HG03280 (cell line): ENCODE results near the gene MTA1.

Source experiments
- ATAC-seq: cut with Tn5 transposase; IDR thresholded peaks from one replicate; pipeline ENCODE4 v1.9.1; 2021; ENCODE audit warnings: mild to moderate bottlenecking, moderate library complexity; ENCODE audit not compliant: unreplicated experiment

MTA1 gene

DNA sequence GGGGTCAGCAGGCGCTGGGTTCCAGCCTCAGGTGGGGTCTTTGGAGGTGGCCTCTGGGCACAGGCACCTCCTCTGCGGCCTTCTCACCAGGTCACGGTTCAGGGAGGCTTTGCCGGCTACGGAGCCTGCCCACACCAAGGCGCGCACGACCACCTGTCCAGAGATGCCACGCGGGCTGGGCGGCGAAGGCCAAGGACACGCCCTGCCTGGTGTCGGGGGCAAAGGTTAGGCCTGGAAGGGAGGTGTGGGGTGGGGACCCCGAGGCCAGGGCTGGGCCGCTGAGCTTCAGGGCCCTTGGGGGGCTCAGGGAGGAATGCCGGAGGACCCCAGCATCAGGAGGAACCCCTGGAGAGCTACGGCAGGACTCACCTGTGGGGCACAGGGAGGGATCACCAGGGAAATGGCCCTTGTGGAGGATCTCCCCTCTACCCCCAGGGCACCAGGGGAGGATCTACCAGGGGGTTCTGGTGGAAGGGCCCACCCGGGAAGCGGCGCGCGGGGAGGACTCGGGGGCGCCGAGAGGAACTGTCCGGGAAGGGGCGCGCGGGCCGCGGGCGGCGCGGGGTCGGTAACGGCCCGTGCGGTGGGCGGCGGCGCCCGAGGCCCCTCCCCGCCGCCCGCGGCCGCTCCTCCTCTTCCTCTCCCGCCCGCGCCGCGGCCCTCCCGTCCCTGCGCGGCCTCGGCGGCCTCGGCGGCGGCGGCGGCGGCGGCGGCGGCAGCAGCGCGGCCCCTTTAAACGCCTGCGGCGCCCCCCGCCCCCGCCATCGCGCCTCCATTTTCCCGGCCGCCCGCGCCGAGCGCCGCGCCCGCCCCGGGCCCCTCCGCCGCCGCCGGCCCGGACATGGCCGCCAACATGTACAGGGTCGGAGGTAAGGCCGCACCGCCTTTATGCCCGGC lies at the start of gene MTA1:
MTA1 (plus strand) TSS at position 633 of the 897 bp plus-strand sequence; CDS start at position 842, 209 bp downstream.
- no peak for ATAC-seq

DNA sequence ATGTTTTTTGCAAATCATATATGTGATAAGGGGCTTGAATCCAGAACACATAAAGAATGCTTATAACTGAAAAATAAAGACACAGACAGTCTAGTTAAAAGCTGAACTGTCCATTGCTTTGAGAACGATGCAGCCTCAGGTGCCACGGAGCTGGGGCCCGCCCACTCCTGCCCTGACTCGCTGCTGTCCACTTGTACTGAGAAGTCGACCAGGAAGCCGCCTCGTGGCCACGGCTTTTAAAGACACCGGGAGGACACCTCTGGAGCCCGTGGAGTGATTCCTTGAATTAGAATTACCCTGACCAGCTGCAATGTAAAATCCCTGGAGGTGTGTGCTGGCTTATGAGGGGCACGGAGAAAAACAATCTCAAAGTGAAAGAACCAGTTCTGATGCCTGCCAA lies 45.2 kb upstream of the MTA1 start:
- ATAC-seq = no peak

DNA sequence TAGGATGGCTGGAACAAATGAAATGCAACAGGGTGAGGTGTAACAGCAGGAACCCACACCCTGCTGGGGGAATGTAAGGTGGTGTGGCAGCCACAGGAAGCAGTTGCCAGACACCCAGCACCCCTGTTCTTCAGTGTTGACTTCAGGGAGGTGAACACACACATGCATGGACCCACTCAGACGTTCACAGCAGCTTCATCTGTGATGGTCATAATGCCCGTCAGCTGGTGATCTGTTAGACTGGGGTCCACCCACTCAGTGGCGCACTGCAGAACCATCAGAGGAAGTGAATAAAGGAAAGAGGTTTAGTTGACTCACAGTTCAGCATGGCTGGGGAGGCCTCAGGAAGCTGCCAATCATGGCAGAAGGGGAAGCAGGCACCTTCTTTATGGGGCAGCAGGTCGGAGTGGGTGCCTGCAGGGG lies 44.0 kb upstream of the MTA1 start:
- ATAC-seq = no peak

DNA sequence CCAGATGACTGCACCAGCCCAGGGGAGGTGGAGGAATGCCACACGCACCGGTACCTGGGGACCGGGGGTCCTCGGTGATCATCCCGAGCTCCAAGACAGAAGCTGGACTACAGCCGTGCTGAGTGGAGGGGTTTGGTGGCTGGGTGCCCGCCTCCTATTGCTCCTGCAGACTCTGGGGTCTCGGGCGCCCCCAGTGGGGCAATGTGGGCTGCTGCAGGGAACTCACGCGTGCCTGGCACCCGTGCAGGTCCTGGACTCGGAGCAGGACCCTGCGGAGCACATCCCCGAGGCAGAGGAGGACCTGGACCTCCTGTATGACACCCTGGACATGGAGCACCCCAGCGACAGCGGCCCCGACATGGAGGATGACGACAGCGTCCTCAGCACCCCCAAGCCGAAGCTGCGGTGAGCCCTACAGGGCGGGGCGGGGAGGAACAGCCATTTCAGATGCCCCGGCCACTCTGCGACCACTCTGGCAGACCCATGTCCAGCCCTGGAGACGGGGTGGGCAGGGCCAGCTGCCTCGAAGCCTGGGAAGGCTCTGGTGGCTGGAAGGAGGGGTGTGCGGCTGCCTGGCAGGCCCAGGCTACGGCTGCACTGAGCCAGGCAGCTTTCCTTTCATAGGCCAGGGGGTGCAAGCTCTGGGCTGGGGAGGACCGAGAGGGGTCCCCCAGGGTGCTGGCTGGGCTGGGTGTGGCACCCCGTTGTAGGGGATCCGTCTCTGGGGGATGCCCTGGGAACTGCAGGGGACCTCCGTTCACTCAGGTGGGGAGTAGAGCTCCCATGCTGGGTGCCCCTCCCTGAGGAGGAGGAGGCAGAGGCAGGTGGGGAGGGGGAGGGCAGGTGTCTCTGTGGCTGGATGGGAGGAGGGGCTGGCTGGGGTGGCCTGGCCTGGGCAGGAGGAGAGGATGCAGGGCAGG lies 42.8 kb upstream of the MTA1 start:
- ATAC-seq = no peak

DNA sequence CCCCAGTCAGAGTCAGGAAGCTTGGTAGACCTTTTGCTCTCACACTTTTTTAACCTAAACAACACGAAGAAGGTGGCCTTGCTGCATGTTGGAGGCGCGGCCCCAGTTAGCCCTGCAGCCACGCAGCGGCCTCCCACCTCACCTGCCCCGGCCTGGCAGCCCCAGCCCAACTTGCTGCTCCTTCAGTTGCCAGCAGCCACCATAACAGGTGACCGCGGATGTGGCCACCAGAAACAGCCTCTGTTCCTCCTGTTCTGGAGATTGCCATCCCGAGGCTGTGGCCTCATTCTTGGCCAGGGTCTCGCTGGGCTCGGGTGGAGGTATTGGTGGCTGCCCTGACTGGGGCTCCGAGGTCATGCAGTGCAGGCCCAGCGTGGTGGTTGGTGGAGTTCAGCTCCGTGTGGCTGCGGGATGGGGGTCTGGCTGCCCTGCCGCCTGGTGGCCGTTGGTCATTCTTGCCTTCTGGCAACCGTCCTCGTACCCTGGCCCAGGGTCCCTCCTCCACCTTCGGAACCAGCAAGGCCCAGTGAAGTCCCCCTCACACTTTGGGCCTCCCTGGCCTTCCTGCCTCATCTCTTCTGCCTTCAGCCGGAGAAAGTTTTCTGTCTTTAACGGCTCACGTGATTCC lies 42.0 kb upstream of the MTA1 start:
- ATAC-seq = no peak

DNA sequence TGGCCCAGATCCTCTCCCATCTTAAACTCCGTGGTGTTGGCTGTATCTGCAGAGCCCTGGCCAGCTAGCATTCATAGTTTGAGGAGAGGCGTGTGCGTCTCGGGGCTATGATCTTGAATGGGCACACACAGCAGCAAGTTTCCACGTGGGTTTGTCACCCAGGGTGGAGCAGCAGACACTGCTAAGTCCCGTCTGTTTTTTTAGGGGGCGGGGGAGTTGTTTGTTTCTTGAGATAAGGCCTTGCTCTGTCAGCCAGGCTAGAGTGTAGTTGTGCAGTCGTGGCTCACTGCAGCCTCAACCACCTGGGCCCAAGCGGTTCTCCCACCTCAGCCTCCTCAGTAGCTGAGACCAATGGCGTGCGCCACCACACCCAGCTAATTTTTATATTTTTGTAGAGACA lies 41.4 kb upstream of the MTA1 start:
- ATAC-seq = no peak

DNA sequence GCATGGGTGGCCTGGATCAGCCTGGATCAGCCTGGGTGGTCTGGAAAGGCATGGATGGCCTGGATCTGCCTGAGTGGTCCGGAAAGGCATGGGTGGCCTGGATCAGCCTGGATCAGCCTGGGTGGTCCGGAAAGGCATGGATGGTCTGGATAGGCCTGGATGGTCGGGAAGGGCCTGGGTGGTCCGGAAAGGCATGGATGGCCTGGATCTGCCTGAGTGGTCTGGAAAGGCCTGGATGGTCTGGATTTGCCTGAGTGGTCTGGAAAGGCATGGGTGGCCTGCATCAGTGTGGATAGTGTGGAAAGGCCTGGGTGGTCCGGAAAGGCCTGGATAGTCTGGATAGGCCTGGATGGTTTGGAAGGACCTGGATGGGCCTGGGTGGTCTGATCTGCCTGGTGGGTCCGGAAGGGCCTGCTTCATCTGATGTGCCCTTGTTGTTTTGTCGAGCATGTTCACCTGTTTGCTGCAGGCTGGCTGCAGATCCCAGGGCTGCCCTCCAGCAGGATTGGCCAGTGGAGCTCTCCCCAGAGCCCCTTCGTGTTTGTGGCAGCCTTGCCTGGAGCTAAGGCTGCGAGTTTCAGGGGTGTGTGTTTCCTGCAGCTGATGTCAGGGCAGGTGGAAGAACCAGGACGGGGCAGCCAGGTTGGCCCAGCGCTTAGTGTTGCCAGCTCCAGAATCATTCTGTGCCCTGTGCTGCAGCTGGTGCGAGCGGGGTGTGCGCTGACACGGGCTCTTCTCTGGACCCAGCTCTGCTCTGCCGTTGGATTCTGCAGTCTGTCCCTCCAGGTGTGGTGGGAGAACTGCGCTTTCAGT lies 40.5 kb upstream of the MTA1 start:
- ATAC-seq = no peak

DNA sequence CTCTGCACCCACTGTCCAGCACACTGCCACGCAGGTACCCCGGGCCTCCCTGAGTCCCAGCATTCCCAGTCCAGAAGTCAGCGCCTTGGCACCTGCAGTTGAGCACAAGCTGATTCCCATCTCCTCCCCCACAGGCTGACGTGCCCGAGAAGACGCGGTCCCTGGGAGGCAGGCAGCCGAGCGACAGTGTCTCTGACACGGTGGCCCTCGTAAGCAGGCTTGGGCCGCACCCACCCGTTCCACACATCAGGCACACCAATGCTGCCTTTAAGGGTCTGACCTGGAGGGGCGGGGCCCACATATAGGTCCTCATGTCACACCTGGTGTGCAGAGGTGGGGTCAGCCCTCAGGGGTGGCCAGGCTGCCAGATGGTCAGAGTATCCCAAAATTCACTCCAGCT lies 39.7 kb upstream of the MTA1 start:
- no peak for ATAC-seq

DNA sequence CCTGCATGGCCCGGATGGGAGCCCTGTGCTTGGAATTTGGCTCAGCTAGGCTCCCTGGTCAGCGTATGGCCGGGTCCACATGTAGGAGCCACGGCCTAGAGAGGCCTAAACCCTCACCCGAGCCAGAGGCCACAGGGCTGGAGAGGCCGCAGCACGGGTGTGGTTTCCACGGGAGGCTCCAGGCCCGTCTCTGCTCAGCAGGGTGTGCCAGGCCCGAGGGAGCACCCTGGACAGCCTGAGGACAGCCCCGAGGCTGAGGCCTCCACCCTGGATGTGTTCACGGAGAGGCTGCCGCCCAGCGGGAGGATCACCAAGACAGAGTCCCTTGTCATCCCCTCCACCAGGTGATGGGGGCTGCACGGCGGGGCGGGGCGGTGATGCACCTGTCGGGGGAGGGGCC lies 38.9 kb upstream of the MTA1 start:
- ATAC-seq = no peak

DNA sequence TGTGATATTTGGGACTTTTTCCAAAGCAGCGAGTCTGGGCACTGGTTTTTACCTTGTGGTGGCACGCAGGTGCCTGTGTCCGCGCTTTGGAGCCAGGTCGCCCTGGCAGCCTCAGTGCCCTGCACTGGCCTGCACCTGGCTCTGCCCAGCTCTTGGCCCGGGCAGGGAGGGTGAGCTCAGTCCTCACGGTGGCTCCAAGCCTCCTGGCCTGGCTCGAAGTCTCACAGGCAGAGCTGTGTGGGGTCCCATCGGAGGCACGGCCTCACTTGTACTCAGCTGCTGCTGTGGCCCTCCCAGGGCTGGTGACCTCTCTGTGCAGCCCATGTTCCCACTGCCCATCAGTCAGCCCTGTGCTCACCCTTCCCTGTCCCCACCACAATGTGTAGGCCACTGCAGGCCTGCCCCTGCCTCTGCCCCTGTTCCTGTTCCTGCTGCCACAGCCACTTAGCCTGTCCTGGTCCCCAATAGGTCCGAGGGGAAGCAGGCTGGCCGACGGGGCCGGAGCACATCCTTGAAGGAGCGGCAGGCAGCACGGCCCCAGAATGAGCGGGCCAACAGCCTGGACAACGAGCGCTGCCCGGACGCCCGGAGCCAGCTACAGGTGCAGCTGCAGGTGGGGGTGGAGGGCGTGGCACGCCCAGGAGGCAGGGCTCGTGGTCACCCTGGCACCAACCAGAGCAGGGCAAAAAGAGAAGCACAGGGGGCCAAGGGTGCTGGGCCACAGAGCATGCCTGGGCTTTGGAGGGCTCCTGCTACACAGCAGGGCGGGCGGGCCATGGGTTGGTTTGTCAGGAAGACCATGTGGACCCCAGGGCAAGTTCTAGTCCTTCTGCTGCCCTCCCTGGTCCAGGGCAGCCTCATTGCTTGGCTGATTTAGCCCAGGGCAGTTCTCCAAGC lies 37.9 kb upstream of the MTA1 start:
- ATAC-seq = no peak

DNA sequence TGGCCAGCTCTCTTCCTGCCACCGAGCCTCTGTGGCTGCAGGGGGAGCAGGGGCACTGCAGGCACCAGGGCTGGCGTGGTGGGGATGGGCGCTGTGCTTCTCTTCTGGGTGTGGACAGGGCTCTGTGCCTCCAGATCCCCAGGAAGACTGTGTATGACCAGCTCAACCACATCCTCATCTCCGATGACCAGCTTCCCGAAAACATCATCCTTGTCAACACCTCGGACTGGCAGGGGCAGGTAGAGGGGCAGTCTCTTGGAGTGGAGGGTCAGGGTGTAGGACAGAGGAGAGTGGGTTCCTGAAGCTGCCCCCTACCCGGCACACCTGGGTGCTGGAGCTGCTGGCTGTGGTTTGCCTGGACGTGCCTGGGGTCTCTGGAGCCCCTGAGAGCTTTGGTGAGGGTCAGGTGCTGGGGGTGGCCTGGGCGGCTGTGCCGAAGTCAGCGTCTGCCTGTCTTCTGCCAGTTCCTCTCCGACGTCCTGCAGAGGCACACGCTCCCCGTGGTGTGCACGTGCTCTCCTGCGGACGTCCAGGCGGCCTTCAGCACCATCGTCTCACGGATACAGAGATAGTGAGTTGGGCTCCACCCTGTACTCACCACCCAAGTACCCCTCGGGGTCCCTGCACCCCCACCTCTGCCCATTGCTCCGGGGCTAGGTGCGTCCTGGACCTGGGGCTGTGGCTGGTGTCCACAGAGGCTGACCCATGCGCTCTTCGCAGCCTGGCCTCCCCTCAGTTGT lies 37.1 kb upstream of the MTA1 start:
- ATAC-seq = no peak

DNA sequence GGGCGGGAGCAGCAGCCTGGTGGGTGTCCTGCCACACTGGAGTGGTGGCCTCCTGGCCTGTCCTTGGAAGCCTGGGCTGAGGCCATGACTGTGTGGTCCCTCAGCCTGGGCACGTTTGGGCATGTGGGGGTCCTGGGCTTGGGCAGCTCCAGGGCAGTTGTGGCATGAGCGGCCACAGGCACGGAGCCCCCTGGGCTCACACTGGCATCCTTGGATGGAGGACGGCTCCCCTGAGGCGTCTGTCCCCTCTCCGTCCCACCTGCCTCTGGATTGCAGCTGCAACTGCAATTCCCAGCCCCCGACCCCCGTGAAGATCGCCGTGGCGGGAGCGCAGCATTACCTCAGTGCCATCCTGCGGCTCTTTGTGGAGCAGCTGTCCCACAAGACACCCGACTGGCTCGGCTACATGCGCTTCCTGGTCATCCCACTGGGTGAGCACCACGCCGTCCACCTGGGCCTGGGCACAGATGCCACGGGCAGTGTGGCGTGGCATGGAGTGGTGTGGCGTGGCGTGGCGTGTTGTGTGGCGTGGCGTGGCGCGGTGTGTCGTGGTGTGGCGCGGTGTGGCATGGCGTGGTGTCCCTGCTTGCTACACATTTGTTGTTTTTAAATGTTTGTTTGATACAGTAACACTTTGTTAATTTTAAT lies 36.4 kb upstream of the MTA1 start:
- no peak for ATAC-seq

DNA sequence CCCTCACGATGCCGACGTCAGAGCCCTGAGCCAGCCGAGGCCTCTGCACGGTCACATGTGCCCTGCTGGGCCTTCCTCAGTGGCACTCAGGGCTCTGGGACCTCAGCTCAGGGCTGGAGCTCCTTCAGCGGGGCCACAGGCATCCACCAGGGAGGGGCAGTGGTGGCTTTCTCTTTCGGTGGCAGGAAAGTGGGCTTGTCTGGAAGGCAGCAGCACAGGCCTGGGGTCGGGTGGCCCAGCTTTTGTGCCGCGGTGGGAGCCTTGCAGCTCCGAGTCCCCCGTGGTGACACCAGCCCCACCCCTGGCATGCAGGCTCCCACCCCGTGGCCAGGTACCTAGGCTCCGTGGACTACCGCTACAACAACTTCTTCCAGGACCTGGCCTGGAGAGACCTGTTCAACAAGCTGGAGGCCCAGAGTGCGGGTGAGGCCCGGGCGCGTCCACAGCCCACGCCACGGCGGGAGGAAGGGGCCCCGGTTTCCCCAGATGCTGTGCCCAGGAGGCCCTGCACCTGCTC lies 35.5 kb upstream of the MTA1 start:
- ATAC-seq = no peak

DNA sequence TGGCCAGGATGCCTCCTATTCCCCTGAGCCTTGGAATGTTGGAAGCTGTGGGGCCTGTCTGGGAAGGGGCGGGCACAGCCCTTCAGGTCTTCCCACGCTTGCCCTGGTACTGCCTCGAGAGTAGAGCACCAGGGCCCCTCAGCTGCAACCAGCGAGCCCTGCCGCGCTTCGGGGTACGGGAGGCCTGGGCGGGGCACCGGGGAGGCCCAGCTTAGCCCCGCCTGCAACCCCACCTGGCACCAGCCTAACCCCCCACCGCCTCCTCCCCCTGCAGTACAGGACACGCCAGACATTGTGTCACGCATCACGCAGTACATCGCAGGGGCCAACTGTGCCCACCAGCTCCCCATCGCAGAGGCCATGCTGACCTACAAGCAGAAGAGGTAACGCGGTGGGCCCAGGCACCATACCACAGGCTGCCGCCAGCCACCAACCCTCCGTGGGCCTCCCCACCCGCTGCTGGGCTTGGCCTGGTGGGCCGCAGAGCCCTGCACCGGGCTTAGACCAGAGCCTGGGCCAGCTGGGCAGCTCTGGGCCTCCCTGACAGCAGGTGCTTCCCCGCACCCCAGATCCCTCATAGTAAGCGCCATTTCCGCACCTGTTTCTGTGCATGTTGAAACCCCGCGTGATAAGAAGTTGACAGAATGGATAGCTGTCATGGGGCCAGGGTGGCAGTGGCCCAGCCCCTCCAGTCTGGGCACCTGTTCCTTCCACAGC lies 34.9 kb upstream of the MTA1 start:
- no peak for ATAC-seq

DNA sequence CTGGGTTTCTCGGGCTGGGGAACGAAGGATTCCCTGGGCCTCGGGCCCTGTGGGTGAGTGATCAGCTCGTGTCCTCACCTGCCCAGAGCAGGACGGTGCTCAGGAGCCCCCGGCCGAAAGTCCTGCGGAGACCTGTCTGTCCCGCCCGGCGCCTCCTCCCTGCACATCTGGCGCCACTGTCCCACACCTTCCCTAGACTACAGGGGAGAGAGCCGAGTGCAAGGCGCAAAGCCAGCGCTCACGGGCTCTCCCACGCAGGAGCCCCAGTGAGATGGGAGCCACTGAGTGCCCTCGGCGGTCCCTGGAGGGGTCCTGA lies 34.3 kb upstream of the MTA1 start:
- no peak for ATAC-seq

DNA sequence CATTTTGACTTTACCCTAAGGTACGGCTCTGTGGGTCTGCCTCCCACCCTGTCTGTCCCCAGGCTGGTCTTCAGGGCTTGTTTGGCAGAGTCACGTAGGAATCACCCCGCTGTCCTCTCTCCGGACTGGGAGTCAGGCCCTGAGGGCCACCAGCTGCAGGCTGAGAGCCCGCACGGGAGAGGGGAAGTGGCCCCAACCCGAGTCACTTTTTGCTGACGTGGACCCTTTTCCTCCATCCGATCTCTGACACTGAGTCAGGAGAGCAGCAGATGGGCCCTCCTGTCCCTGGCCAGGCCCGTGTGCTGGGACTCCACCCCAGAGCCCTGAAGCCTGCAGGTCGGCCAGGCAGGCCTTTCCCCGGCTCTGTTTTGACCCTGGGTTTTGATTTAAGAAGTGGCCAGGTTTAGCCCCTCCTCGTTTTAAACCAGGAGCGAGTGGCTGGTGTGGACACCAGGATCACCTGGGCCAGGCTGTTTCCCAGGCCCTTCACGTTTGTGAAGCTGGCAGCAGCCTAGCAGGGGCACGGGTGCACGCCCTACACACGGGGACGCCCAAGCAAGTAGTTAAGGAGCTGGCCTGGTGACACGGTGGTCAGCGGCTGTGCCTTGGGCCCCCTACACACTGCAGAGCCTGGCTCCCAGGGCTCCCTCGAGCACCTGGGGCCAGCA lies 33.8 kb upstream of the MTA1 start:
- no peak for ATAC-seq
